ENCODE results near the gene PRELID1. TPM values are rescaled to one million over a fixed set of nuclear protein-coding genes. Genes with fewer than 3 reads are reported as not detected.
A peak's percentile ranks its signal among the peaks of the same experiment; 100 is the strongest.
"Not testable (repeated sequence)": the region's sequence is repeated elsewhere in the genome, so short reads cannot be mapped to it uniquely, and the experiment has no call there.

Gene PRELID1
- polyA plus RNA-seq, 5 donors: 75.9 to 128 (median 93.9) TPM

DNA sequence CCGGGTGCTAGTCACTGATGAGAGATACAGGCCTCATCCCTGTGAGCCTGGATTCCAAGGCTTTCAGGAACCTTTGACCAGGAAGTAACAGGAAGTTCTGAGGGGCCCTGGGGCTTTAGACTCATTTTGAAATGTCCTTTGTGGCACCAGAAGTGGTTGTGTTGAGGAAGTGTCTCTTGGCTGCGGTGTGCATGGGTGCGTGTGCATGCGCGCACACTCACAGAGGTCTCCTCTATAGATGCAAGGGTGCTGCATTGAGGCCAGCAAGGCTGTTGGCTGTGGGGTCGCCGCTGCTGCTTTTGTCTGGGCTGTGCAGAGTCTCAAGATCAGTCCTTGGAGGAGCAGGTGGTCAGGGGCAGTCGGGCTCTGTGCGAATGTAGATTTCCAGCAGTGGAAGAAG lies 7.7 kb upstream of the PRELID1 start:
- DNase-seq: no peak

DNA sequence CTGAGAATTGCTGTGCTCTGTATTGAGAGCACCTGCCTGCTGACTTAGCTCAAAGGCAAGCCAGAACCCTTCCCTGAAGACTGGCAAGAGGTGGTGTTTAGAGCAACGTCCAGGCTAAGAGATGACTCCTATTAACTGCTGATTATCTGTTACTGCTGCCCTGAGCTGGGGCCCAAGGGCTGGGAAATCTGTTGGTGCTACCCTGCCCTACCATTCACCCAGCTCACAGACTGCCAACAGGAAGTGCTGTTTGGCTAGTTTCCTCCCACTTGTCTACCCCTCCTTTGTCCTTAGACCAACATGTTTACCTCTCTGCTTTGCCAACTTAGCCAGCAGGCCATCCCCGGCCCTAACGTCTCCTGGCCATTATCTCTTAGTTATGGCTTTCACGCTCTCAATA lies 7.0 kb upstream of the PRELID1 start:
- no peak for DNase-seq

DNA sequence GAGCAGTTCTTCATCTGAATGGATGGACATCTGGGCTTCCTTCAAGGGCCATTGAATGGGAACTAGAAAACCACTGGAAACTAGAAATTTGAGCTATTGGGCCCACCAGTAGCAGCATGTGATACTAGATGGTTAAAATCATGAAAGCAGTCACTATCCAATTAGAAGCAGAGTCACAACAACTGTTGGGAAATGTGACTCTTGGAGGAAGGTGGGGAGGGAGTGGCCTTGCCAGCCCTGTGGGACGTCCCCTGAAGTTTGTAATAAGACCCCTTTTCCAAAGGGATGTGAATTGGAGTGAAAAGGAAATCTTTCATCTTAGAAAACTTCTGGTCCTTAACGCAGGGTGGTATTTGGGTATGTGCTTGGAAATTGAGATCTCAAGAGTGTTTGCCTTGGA lies 5.7 kb upstream of the PRELID1 start:
- no peak for DNase-seq

DNA sequence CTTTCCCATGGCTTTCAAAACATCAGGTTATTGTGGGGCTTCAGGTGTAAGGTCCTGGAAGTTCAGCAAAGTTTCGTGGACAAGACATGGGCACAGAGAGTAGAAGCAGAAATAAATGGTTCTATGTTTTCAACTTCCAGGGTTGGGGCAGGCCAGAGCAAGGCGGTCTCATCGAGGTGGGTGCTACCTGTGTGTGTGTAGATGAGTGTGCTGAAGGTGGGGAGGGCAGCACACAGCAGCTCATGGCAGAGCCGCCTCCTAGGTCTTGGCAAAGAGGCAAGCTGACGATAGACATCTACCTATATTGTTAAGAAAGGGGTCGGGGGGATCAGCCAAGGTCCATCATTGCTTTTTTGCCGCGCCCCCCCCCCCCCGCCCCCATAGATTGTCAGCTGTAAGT lies 3.9 kb upstream of the PRELID1 start:
- DNase-seq: no peak

DNA sequence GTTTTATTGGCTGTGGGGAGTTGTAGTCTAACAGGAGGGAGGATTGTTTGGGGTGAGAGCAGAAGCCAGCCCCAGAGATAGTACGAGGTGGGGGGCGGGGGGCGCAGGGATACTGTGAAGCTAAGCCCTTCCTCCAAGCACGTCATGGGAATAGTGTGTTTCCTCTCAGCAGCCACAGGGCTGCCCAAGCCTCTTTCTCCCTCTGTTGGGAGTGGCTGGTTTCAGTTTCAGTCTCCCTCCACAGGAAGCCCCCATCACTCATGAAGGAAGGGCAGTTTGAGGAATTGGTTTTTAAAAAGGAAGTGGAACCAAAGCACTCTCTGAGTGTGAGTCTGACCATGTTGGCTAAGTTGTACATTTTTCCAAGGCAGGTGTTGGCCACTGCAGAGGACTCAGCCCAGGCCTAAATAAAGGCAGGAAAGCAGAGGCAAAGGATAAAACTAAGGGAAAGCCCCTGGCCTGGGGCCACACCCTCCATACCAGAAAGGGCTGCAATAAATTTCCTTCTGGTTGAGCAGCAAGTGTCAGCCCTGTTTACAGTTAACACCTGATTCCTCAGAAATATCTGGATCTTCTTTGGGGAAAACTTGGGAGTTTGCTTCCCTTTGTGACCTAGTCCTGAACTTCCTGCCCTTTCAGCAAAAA lies 3.2 kb upstream of the PRELID1 start:
- peak in 1 of 2 donors; percentile 35 for DNase-seq

DNA sequence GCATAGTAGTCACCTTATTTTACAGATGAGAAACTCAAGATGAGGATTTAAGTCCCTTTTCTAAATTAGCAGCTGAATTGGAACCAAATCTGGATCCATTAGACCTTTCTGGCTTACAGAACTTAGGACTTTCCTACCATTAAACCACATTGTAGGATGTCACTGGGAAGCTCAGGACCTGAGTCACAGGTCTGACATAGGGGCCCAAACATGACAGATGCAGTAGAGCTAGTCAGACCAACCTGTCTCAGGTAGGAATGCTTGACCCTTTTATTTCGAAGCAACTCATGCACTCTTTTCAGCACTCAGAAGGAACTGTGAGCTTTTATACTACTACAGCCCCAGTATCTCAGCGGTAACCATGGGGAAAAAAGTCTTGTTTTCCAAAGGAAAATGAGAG lies 2.6 kb upstream of the PRELID1 start:
- DNase-seq: no peak

DNA sequence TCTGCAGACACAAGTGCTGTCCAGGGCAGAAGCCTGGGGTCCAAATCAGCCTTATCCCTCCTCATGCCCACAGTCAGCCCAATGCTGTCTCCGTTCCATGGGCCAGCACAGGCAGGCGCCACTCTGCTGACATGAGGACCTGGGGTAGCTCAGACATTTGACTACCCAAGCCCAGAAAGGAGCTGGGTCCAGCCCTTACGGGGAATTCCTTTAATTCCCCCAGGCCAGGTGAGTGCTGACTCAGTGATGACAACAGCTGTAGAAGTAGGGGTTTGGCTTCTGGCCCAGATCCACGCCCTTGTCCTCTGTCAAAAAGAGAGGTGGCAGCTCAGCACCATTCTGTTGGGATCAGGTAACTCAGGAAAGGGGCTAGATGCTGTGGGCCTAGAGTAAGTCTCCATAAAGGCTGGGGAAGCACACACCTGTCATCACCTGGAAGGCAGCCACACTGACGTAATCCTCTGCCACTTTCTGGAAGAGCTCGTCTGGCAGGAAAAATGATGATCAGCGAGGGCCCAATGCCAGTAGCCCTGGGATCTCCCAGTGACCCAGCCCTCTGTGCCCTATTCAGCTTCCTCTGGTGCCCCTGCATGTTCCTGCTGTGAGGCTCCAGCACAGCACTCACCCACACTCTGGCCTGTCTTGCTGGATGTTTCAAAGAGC lies 2.0 kb upstream of the PRELID1 start:
- no peak for DNase-seq

DNA sequence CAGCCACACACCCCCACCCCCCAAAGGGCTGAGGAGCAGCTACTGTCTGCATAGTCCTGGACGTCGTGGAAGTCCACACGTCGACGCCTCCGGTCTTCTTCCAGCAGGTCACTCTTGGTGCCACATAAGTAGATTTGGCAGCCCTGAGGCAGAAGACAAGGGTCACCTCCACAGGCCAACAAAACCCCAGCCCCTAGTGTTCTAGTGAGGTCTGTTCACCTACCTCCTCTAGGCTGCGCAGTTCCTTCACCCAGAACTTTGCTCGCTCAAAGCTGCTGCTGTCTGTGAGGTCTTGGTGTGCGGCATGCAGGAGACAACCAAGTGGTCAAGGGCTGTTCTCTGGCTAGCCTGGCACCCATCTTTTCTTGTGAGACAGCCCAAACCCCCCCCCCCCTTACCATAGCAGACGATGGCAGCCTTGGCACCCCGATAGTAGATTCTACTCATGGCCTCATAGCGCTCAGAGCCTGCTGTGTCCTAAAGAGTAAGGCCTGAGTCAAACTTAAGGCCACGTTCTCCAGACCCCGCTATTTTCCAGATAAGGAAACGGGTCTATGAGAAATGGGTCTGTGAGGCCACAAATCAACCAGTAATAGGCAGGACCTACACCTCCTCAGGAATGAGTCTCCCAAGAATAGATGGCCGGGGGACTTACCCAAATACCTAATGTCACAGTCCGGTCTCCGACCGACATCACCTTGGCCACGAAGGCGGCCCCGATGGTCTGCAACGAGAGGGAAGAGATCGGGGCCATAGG lies 1.1 kb upstream of the PRELID1 start:
- no peak for DNase-seq

DNA sequence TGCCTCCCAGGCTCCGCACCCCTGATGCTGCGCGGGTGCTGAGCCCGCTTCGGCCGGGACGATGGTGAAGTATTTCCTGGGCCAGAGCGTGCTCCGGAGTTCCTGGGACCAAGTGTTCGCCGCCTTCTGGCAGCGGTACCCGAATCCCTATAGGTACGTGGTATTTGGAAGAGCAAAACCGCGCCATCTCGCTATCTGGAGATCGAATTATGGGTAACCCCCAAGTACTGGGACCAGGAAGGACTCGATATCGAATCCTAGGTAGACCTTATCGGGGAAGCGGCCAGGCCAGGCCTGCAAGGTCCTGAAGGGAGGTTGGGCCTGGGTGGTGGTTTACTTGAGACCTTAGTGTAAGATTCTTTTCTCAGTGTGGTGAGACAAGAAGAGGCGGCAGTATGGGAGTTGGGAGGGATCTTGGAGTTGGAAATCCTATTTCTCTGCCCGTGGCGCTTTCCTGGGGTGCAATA lies 359 bp downstream of the PRELID1 start:
- DNase-seq: no peak

DNA sequence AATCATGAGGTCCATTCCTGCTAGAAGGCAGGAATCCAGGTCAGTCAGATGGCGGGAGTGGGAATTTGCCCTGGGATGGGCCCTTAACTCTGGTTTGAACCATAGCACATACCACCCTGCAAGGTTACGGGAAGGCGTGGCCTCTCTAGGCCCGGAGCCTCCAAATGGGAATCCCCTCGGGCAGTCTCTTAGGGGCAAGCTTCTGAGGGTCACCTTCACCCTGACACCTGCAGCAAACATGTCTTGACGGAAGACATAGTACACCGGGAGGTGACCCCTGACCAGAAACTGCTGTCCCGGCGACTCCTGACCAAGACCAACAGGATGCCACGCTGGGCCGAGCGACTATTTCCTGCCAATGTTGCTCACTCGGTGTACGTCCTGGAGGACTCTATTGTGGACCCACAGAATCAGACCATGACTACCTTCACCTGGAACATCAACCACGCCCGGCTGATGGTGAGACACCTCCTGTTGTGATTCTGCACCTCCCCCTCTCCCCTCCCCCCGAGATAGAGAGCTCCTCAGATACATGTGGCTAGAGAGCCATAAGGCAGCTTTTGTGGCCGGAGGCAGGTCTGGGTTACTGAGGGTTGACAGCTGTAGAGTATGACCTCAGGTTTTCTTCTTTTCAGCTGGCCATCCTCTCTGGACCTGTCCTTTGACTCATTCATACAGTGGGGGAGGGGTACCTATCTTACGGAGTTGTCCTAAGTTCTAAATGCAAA lies 957 bp downstream of the PRELID1 start:
- no peak for DNase-seq

DNA sequence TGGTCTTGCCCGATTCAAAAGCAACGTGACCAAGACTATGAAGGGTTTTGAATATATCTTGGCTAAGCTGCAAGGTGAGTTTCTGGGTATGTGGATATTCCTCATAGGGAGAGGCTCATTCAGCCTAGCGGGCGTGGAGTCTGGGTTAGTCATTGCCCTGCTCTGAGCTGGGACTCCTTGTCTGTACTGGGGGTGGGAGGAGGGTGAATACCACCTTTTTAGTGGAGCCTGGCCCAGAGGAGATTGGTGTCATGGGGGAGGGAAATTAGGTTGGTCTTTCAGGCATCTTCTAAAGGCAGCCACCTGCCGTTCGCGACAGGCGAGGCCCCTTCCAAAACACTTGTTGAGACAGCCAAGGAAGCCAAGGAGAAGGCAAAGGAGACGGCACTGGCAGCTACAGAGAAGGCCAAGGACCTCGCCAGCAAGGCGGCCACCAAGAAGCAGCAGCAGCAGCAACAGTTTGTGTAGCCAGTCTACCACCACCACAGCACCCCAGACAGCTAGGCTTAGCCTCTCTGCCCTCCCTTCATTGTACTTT lies 2.6 kb downstream of the PRELID1 start:
- not testable (repeated sequence) for DNase-seq

DNA sequence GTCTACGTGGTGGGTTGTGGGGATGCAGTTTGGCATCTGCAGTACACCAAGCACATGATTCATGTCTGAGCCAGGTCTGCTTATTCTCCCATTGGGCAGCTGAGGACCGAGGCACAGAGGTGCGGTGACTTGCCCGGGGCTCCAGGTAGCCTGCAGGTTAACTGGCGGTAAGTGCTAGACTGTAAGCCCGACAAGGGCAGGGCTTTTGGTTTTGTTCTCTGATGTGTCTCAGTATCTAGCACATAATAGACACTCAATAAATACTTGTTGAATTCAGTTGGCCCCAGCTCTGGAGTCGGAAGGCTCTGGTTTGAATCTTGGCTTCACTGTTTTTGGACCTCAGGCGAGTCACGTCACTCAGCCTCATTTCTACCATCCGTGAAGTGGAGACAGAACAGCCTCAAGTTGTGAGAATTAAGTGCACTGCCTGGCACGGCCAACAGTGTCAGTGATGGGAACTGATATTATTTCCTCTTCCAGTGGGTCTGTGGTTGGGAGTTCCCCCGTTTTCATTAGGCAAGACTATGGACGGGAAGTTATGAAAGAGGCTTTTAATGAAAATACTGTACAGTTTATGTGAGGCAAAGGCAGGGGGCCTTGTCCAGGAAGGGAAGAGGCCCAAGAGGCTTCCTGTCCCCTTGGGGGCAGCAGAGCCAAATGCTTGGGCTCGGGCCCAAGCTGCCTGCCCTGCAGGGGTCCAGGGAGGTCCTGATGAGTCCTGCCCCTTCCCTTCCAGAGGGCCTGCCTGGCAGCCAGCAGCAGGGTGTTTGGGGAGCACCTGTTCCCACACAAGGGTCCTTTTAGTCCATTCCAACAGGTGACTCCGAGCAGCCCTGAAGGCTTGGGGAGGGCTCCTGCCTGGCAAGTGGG lies 3.3 kb downstream of the PRELID1 start:
- DNase-seq: no peak

DNA sequence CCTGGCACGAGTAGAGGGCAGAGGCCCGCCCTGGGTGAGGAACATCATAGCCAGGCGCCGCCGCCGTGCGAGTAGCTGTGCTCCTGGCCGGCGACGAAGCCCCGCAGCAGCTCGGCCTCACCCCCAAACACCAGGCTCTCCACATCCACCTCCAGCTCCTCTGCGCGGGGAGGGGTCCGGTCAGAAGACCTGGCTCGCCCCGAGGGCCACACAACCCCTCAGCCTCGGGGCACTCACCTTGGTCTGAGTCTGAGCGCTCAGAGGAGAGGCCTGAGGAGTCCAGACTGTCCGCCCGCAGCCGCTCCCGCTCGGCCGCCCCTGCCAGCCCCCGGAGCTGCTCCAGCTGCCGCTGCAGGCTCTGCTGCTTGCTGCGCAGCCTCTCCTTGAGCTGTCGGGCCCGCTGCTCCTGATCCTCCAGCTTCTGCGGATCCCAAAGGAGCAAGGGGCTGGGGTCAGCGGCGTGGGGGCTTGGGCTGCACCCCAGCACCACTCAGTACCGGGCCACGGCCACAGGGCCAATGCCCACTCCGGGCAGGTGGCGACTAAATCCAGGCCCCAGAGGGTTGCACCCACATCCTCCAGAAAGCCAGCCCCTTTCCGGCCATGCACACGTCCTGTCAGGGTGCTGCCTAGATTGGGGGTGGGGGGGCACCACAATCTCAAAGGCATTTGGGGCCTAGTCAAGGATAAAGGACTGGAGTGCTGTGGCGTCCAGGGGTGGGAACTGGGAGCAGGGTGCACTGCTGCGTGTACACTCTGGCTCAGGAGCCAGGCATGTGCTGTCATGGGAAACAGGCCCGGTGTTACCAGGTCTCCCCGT lies 4.2 kb downstream of the PRELID1 start:
- no peak for DNase-seq

DNA sequence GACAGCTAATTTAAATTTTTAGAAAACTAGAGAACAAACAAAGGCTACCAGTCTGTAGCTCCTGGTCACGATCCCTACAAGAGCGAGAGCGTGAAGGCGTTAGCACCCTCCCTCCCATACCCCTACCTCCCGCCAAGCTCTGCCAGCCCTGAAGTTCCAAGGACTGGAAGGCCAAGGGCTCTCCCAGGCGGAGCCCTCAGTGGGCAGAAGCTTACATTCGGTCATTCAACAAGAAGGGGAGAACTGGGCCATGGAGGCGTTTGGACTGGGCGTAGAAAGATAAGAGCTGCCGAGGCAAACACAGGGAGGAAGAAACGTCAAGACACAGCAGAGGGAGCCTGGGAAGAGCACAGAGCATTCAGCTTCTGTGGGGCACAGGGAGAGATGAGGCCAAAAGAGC lies 5.1 kb downstream of the PRELID1 start:
- no peak for DNase-seq

DNA sequence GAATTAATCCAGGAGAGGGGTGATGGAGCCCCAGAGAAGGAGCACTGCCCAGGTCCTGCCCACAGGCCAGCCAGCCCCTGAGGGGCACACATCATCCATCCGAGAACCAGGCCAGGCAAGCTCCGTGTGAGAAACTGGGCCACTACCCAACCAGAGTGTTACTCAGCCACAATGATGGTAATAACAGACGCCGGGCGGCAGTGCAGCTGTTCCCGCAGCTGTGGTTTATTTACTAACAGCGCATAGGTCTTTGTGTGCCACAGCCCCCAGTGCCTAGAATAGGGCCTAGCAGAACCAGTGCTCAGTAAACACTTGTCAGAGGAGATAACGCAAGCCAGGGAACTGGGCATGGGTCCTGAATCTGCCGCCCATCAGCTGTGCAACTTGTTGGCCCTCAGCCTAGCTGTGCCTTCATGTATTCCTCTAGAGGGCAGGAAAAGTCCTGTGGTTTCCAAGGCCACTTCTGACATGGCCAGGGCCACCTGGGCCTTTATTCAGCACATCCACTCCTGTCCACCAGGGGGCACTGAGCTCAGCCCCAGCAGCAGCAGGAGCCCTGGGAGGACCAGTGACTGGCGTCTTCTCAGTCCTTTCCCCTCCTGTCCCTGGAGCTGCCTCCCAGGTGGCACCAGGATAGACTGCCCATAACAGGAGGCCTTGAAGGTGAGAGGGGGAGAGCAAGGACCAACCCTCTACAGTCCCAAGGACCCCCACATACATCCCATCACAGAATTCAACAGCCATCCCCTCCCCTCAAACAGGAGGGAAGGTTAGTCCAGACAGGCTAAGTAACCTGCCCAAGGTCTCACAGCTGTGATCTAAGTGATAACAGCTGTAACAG lies 6.0 kb downstream of the PRELID1 start:
- DNase-seq: no peak

DNA sequence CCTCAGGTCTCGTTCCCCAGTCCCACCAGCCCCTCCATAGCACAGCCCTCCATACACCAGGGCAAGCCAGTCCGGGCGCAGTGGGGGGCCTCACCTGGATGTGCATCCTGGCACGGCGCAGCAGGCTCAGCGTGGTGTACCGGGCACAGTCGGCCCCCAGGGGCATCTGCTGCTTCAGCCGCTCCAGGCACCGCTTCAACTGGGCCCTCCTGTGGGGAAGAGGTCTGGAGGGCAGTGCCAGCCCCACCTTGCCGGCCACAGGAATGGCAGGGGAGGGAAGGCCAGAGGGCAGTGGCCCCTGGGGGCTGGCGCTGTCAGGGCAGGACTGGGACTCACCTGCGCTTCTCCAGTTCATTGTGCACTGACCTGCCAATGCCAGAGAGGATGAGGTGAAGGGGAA lies 6.7 kb downstream of the PRELID1 start:
- no peak for DNase-seq

DNA sequence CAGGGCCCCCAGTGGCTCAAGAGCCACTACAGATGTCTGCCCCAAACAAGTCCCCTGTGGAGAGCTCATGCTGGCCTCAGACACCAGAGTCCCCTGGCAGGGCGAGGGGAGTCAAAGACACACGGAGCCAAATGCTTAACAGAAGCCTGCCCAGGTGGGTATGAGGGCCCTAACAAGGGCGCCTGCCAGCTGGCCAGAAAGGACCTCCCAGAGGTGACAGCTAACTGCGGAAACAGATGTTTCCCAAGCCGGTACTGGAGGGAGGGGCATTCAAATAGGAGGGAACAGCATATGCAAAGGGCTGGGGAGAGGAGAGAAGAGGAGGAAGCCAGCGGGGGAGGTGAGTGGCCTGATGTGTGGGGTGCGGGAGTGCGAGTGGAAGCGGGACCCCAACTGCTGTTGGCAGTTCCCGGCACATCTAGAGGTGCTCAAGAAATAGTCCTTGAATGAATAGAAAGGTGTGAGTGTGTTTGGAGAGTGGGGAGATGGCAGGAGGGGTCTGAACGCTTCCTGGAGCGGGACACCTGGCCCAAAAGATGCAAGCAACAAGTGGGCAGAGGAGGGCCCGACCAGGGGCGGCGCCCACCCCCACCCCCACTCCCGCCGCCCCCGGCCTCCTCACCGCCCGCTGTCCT lies 7.3 kb downstream of the PRELID1 start:
- no peak for DNase-seq

DNA sequence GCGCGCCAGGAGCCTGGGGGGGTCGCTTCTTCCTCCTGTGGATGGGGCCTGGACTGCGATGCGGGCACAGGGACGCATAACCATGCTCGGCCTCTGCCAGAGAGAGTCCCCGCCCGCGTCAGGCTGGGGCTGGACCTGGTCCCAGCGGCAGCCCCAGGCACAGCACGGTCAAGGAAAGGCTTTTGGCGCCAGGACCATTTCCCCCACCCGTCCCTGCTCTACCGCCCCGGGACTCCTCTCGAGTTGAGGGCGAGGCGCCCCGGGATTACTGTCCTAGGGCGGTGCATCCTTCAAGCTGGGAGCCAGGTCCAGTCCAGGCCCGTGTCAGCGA lies 7.8 kb downstream of the PRELID1 start:
- DNase-seq: no peak

All from right lung (tissue), 5 donors.